Pancreas (tissue), 10 donors: Measurements from ENCODE around the gene NEMP2. TPM values are rescaled to one million over a fixed set of nuclear protein-coding genes. Genes with fewer than 3 reads are reported as not detected.
A peak's percentile ranks its signal among the peaks of the same experiment; 100 is the strongest.

Experiments used
- ATAC-seq, 4 donors: fragments of 200-7000 bp; cut with Tn5 transposase; one replicate each; pipeline versions ENCODE4 v1.8.0 to v1.9.1; 2020; ENCODE audit warnings: mild to moderate bottlenecking in 4 of 4, moderate library complexity in 4 of 4
- DNase-seq, 6 donors: peaks; one replicate each; pipeline ENCODE4 v3.0.0-alpha.2; 2020
- FAIRE-seq: peaks from 2 replicates; lab custom pipeline; 2012; peaks lifted over from hg19 to GRCh38; lab: Jason Lieb, UNC
- H3K27ac ChIP-seq, 4 donors: fragments of 200-600 bp; sonication (generic); 1 replicate in 3 of 4; 2 replicates in 1 of 4; pipeline versions ENCODE4 v1.5.0 to v1.8.0; 2020
- H3K27me3 ChIP-seq, 4 donors: fragments of 200-600 bp; one replicate each; pipeline ENCODE4 v1.8.0; 2021
- H3K36me3 ChIP-seq, 3 donors: fragments of 200-600 bp; sonication (generic) in 1 of 3; one replicate each; pipeline versions ENCODE4 v1.5.0 to v1.8.0; 2020 to 2021
- H3K4me1 ChIP-seq, 3 donors: fragments of 200-600 bp; one replicate each; pipeline ENCODE4 v1.8.0; 2021
- H3K4me3 ChIP-seq, 4 donors: fragments of 200-600 bp; sonication (generic) in 2 of 4; one replicate each; pipeline versions ENCODE4 v1.5.0 to v1.8.0; 2020 to 2021
- H3K9me3 ChIP-seq, 4 donors: fragments of 200-600 bp; one replicate each; pipeline ENCODE4 v1.8.0; 2021
- WGBS, 2 donors: extraction: QIAGEN DNeasy Blood & Tissue Kit; methylation state at CpG; one replicate each; pipeline ENCODE4 v1.1.7; 2013; 5-methylcytosine and 5-hydroxymethylcytosine counted together
- intact Hi-C, 3 donors: fragments of 100-400 bp; cut with DNase I; formaldehyde crosslinking; loops; one replicate each; pipeline versions ENCODE4 v1.11.1 to v1.14.2; 2022
- polyA plus RNA-seq, 2 donors: library from polyadenylated mRNA; stranded (reverse); fragments of 200-250 nt; gene quantifications; one replicate each; pipeline ENCODE4 v1.2.3, GENCODE V29; 2013
- total RNA-seq, 6 donors: library from RNA; stranded (reverse); fragmentation: NEBNext Ultra II Directional in 4 of 6; extraction: Animal tissue kit (Norgen Biotek cat#: 25700) in 4 of 6; gene quantifications; one replicate each; pipeline versions ENCODE4 v1.2.1 to v1.2.4, GENCODE V29; 2021 to 2023
- TF ChIP-seq, protein P1 (sequence below), 4 donors: fragments of 200-600 bp; sonication (generic) in 3 of 4; IDR thresholded peaks; one replicate each; pipeline versions ENCODE4 v1.5.0 to v1.8.0; 2021; ENCODE audit warnings: antibody characterized with exemption in 4 of 4
- donor health status: healthy with polysubstance abuse.
- donor health status: DM: no; HTN: no; CAD: no; lungs with moderate emphysema.
- donor health status: DM: no; HTN: no; CAD: no.
- donor health status: control.
- donor health status: control.
- donor health status: Bipolar disorder and iron deficiency.
- donor health status: DM: yes; HTN: yes; CAD: no.
- donor health status: DM: no; HTN: no; CAD: no.
- donor health status: DM: no; HTN: no; CAD: no.
- donor health status: DM: yes; HTN: yes; CAD: no.

The NEMP2 gene
- total and polyA plus RNA-seq, 8 donors = 0.42 to 3.1 (median 1.2) TPM

DNA sequence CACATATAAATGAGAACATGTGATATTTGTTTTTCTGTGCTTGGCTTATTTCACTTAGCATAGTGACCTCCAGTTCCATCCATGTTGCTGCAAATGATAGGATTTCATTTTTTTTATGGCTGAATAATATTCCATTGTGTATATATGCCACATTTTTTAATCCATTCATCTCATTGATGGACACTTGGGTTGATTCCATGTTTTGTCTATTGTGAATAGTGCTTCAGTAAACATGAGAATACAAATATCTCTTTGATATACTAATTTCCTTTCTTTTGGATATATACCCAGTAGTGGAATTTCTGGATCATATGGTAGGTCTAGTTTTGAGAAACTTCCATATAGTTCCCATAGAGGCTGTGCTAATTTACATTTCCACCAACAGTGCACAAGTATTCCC, 3.7 kb upstream of the NEMP2 start:
- H3K4me1 ChIP-seq = peaks cover 0 to 5% (median 2%) of the 10 kb centered on the region in 3 donors
- H3K27ac ChIP-seq = no peak overlapping the region
- DNase-seq (no peak), FAIRE-seq (no peak), ATAC-seq (no peak)
- H3K36me3 ChIP-seq = no peaks in the 10 kb centered on the region
- TF ChIP-seq, protein P1, sequence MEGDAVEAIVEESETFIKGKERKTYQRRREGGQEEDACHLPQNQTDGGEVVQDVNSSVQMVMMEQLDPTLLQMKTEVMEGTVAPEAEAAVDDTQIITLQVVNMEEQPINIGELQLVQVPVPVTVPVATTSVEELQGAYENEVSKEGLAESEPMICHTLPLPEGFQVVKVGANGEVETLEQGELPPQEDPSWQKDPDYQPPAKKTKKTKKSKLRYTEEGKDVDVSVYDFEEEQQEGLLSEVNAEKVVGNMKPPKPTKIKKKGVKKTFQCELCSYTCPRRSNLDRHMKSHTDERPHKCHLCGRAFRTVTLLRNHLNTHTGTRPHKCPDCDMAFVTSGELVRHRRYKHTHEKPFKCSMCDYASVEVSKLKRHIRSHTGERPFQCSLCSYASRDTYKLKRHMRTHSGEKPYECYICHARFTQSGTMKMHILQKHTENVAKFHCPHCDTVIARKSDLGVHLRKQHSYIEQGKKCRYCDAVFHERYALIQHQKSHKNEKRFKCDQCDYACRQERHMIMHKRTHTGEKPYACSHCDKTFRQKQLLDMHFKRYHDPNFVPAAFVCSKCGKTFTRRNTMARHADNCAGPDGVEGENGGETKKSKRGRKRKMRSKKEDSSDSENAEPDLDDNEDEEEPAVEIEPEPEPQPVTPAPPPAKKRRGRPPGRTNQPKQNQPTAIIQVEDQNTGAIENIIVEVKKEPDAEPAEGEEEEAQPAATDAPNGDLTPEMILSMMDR (IDR thresholded peaks at IDR 0.05) = no peak
- no peaks in the 10 kb centered on the region for H3K9me3 ChIP-seq
- intact Hi-C loops = no loop called here
- H3K27me3 ChIP-seq = no peaks in the 10 kb centered on the region
- H3K4me3 ChIP-seq = no peak overlapping the region

DNA sequence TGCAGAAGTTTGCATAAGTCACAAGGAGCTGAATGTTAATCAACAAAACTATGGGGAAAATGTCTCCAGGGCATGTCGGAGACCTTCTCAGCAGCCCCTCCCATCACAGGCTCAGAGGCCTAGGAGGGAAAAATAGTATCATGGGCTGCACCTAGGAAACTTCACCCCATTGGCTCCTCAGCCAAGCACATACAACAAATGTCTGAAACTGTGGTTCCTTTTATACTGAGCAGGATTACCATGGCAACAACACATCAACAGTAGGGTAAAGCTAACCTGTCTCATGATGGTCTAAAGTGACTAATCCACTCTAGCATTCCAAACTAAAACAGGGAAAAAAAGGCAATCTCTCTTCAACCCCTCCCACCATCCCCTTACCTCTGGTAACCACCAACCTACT, 3.2 kb upstream of the NEMP2 start:
- ATAC-seq = no peak
- no peaks in the 10 kb centered on the region for H3K36me3 ChIP-seq
- 96 to 100% methylated on average over 1 of the region's 1 CpG for WGBS, 2 donors
- no peak for FAIRE-seq
- TF ChIP-seq, protein P1 (IDR thresholded peaks at IDR 0.05) = no peak
- intact Hi-C loops = no loop called here
- no peak for DNase-seq
- H3K4me1 ChIP-seq = peaks cover 0 to 5% (median 3%) of the 10 kb centered on the region in 3 donors
- no peaks in the 10 kb centered on the region for H3K9me3 ChIP-seq
- H3K27me3 ChIP-seq = no peaks in the 10 kb centered on the region
- no peak overlapping the region for H3K27ac ChIP-seq
- no peak overlapping the region for H3K4me3 ChIP-seq

DNA sequence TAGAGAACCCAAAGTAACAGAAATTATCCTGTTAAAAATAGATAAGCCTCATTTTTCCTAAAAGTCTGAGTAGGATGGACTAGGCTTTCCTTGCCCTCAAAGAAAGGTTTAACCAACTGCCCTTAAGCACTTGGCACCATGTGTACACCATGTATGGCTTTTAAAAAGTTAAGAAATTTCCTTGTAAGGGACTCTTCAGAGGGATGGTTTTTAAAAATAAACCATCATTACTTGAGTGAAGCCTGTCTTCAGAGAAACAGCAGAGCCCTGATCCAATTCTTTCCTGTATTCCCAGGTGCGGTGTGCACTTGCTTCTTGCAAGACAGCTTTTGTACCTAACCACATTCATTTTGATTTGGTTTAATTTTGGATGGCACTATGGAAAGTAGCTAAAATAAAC, 1.1 kb upstream of the NEMP2 start:
- Histone ChIP-seq H3K27me3 (no peaks in the 10 kb centered on the region), H3K36me3 (no peaks in the 10 kb centered on the region), H3K27ac (peak overlapping the region in 2 of 4 donors; percentile 93 to 94), H3K4me3 (peak overlapping the region in 3 of 4 donors; percentile 71 to 93 (median 86)), H3K4me1 (peaks cover 0 to 5% (median 3%) of the 10 kb centered on the region in 3 donors), H3K9me3 (no peaks in the 10 kb centered on the region)
- no peak for DNase-seq
- TF ChIP-seq, protein P1 (IDR thresholded peaks at IDR 0.05) = no peak
- 45 to 59% methylated on average over 1 of the region's 1 CpG for WGBS, 2 donors
- ATAC-seq = no peak
- no peak for FAIRE-seq
- intact Hi-C loops = no loop called here

DNA sequence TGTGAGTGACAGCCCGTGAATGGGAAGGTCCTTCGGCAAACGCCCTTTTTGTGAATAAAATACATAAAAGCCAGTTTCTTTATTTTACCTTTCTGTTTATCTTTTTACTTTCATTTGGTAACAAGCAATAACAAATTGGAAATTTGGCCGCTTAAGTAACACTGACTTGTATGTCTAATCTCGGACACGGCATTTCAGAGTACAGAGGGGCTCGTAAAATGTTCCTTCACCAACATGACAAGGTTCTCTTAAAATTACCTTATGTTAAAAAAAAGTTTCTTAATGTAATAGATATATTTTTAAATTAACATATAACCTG, 558 bp upstream of the NEMP2 start:
- no peak for DNase-seq
- ATAC-seq = no peak
- H3K27ac ChIP-seq = peak overlapping the region; percentile 84 to 94 (median 90)
- no peaks in the 10 kb centered on the region for H3K36me3 ChIP-seq
- peaks cover 0 to 5% (median 3%) of the 10 kb centered on the region in 3 donors for H3K4me1 ChIP-seq
- peak overlapping the region; percentile 70 to 93 (median 78) for H3K4me3 ChIP-seq
- TF ChIP-seq, protein P1 (IDR thresholded peaks at IDR 0.05) = no peak
- H3K27me3 ChIP-seq = no peaks in the 10 kb centered on the region
- 1 to 4% methylated on average over 7 of the region's 7 CpGs for WGBS, 2 donors
- no peaks in the 10 kb centered on the region for H3K9me3 ChIP-seq
- intact Hi-C loops = no loop called here
- FAIRE-seq = peak; percentile 43

DNA sequence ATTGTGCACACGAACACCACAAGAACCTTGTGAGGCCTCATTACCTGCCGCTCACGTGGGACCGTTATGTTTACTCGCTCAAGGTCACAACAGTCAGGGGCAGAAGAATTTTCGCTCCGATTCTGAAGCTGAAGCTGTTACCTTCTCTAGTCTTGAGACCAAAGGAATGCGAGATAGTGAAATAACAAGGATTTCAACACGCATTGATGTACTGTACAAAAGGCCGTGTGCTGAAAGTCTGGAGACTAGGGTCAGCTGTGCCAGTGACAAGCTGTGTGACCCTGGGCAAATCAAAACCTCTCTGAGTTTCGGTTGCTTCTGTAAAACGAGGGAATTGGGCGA, 583 bp downstream of the NEMP2 start:
- FAIRE-seq = no peak
- peak overlapping the region; percentile 84 to 94 (median 90) for H3K27ac ChIP-seq
- peak; percentile 36 to 49 (median 42) for ATAC-seq
- peaks cover 0 to 5% (median 3%) of the 10 kb centered on the region in 3 donors for H3K4me1 ChIP-seq
- no peaks in the 10 kb centered on the region for H3K27me3 ChIP-seq
- peak in 4 of 6 donors; percentile 14 to 33 (median 28) for DNase-seq
- WGBS, 2 donors = 1% methylated on average over 13 of the region's 13 CpGs
- no peaks in the 10 kb centered on the region for H3K36me3 ChIP-seq
- peak overlapping the region; percentile 70 to 93 (median 78) for H3K4me3 ChIP-seq
- intact Hi-C loops = no loop called here
- TF ChIP-seq, protein P1 (IDR thresholded peaks at IDR 0.05) = no peak
- H3K9me3 ChIP-seq = no peaks in the 10 kb centered on the region
